ENCODE data around the gene HMCES. TPM values are rescaled to one million over a fixed set of nuclear protein-coding genes. Genes with fewer than 3 reads are reported as not detected.

HMCES gene
- total and polyA plus RNA-seq, 2 of the 13 experiments (the other 11 are each of a cell fraction or from before 2014, with no cell fraction given): 16.1 to 37.5 TPM

DNA sequence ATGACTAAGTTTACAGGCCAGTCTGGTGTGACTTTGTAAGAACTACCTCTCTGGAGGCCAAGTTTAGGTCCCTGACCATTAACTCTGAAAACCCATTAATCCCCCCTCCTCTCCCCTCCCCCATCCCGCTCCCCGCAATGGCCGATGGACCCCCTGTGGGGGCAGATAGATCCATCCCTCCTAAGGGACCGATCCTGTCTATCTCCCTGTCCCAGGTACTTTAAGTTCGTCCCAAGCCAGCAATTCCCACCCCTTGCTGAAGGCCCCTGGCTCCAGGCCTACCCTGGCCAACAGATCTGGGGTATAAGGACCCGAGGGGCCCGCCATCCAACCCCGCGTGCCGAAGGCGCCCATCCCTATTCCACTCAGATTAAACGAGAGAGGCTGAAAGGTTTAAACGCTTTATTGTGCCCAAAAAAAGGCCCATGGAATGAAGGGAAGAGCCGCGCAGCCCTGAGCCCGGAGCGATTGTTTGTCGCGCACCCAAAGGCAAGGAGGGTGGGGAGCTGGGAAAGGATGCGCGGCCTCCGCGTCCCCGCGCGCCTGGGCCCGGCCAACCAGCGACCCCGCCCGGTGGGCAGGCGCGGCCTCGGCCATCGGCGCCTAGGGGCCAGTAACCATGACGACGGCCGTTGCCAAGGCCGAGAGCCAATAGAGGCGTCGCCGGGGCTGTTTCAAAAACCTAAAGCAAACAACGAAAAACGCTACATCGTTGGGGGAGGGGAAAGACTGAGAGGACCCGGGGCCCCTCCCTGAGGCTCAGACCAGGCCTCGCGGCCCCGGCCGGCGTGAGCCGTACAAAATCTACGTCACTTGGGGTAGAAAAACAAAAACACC is 35.9 kb downstream of the HMCES start (continued):
- TF ChIP-seq, protein P1, sequence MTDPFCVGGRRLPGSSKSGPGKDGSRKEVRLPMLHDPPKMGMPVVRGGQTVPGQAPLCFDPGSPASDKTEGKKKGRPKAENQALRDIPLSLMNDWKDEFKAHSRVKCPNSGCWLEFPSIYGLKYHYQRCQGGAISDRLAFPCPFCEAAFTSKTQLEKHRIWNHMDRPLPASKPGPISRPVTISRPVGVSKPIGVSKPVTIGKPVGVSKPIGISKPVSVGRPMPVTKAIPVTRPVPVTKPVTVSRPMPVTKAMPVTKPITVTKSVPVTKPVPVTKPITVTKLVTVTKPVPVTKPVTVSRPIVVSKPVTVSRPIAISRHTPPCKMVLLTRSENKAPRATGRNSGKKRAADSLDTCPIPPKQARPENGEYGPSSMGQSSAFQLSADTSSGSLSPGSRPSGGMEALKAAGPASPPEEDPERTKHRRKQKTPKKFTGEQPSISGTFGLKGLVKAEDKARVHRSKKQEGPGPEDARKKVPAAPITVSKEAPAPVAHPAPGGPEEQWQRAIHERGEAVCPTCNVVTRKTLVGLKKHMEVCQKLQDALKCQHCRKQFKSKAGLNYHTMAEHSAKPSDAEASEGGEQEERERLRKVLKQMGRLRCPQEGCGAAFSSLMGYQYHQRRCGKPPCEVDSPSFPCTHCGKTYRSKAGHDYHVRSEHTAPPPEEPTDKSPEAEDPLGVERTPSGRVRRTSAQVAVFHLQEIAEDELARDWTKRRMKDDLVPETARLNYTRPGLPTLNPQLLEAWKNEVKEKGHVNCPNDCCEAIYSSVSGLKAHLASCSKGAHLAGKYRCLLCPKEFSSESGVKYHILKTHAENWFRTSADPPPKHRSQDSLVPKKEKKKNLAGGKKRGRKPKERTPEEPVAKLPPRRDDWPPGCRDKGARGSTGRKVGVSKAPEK (CRISPR knock-in tag; IDR thresholded peaks at IDR 0.05; ENCODE audit: borderline replicate concordance): no peak
- TF ChIP-seq, protein P2, sequence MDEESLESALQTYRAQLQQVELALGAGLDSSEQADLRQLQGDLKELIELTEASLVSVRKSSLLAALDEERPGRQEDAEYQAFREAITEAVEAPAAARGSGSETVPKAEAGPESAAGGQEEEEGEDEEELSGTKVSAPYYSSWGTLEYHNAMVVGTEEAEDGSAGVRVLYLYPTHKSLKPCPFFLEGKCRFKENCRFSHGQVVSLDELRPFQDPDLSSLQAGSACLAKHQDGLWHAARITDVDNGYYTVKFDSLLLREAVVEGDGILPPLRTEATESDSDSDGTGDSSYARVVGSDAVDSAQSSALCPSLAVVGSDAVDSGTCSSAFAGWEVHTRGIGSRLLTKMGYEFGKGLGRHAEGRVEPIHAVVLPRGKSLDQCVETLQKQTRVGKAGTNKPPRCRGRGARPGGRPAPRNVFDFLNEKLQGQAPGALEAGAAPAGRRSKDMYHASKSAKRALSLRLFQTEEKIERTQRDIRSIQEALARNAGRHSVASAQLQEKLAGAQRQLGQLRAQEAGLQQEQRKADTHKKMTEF (CRISPR knock-in tag; IDR thresholded peaks at IDR 0.05): no peak
- TF ChIP-seq FOXA3 (CRISPR knock-in tag; IDR thresholded peaks at IDR 0.05) (peak; percentile 78), KLF13 (CRISPR knock-in tag; IDR thresholded peaks at IDR 0.05) (no peak), KLF12 (CRISPR knock-in tag; IDR thresholded peaks at IDR 0.05; ENCODE audit: borderline replicate concordance) (peak; percentile 45; the same call in 1 of the 2 replicates), RBM39 (IDR thresholded peaks at IDR 0.05; ENCODE audit: low read depth, low read length, poor library complexity, severe bottlenecking) (peak; percentile 70), ZNF616 (CRISPR knock-in tag; IDR thresholded peaks at IDR 0.05; ENCODE audit: low read depth) (no peak), IRF2 (CRISPR knock-in tag; IDR thresholded peaks at IDR 0.05) (peak; percentile 32; the same call in 1 of the 2 replicates), FOXC1 (CRISPR knock-in tag; IDR thresholded peaks at IDR 0.05; ENCODE audit: borderline replicate concordance) (peak; percentile 59; the same call in 1 of the 2 replicates), DMAP1 (CRISPR knock-in tag; IDR thresholded peaks at IDR 0.05) (peak; percentile 63; the same call in 1 of the 2 replicates), ZC3H4 (CRISPR knock-in tag; IDR thresholded peaks at IDR 0.05; ENCODE audit: borderline replicate concordance) (peak; percentile 15; the same call in 1 of the 2 replicates), NR2F6 (IDR thresholded peaks at IDR 0.05) (no peak), NR2F6 (CRISPR knock-in tag; IDR thresholded peaks at IDR 0.05) (peak; percentile 15; the same call in 1 of the 2 replicates), POLR2A (IDR thresholded peaks at IDR 0.05; ENCODE audit: insufficient read depth in 1 of 2, low read depth in 2 of 2, low read length in 2 of 2) (peak in 1 of 2 experiments; percentile 38; a peak in 1 of 4 replicates), PHF20 (CRISPR knock-in tag; IDR thresholded peaks at IDR 0.05) (no peak)
- TF ChIP-seq, protein P3, sequence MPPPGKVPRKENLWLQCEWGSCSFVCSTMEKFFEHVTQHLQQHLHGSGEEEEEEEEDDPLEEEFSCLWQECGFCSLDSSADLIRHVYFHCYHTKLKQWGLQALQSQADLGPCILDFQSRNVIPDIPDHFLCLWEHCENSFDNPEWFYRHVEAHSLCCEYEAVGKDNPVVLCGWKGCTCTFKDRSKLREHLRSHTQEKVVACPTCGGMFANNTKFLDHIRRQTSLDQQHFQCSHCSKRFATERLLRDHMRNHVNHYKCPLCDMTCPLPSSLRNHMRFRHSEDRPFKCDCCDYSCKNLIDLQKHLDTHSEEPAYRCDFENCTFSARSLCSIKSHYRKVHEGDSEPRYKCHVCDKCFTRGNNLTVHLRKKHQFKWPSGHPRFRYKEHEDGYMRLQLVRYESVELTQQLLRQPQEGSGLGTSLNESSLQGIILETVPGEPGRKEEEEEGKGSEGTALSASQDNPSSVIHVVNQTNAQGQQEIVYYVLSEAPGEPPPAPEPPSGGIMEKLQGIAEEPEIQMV (CRISPR knock-in tag; IDR thresholded peaks at IDR 0.05; ENCODE audit: low read depth): peak; percentile 94
- TF ChIP-seq, protein P4, sequence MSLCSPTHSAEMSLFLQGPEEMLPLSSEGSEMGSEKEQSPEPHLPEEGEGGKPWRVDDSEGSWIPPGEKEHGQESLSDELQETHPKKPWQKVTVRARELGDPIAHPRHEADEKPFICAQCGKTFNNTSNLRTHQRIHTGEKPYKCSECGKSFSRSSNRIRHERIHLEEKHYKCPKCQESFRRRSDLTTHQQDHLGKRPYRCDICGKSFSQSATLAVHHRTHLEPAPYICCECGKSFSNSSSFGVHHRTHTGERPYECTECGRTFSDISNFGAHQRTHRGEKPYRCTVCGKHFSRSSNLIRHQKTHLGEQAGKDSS (CRISPR knock-in tag; IDR thresholded peaks at IDR 0.05; ENCODE audit: borderline replicate concordance, low read depth): peak; percentile 25; the same call in 1 of the 2 replicates
